T-helper 2 cell treated with Interferon-gamma antibody and Interleukin-4, amounts not matched to agents 100 ng/mL and 5 ng/mL, for 36 hours (primary cell): Measurements from ENCODE around the gene SMYD2. TPM values are rescaled to one million over a fixed set of nuclear protein-coding genes. Genes with fewer than 3 reads are reported as not detected.

Source experiments
- intact Hi-C: fragments of 100-400 bp; cut with micrococcal nuclease; formaldehyde crosslinking; loops from one replicate; pipeline ENCODE4 v1.15.1; 2023
- total RNA-seq: library from RNA; stranded (reverse); gene quantifications from 2 replicates; pipeline ENCODE4 v1.2.3, GENCODE V29; 2022

The SMYD2 gene, protein sequence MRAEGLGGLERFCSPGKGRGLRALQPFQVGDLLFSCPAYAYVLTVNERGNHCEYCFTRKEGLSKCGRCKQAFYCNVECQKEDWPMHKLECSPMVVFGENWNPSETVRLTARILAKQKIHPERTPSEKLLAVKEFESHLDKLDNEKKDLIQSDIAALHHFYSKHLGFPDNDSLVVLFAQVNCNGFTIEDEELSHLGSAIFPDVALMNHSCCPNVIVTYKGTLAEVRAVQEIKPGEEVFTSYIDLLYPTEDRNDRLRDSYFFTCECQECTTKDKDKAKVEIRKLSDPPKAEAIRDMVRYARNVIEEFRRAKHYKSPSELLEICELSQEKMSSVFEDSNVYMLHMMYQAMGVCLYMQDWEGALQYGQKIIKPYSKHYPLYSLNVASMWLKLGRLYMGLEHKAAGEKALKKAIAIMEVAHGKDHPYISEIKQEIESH
- total RNA-seq: 45.6 and 46.9 TPM in 2 replicates

DNA sequence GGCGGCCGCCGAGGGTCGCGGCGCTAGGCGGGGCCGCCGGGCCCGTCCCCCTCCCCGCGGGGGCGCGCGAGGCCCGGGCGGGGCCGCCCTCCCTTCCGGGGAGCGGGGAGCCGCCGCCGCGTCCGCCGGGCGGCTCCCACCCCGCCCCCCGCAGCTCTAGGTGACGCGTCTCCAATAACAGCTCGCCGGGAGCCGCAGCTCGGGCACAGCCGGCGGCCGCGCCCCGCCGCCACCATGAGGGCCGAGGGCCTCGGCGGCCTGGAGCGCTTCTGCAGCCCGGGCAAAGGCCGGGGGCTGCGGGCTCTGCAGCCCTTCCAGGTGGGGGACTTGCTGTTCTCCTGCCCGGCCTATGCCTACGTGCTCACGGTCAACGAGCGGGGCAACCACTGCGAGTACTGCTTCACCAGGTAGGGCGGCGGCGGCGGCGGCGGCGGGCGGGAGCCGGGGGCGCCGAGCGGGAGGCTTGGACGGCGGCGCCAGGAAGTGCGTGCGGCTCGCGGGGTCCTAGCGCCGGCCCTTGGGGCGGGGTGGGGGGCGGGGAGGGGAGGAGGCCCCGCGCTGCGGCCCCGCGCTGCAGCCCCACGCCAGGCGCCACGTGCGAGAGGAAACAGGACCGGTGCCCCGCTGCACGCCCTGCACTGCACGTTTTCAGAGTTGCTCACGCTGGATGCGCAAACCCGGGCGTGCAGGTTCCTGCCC is at the start of gene SMYD2:
Gene SMYD2, plus strand, starts transcription at position 139 of the 699 bp plus-strand sequence. Its CDS starts 96 bp downstream, at position 235.
- intact Hi-C loops: loop anchor here (1.0 to 5.0 kb wide), 5 partner anchors 29 to 322 kb away; partner anchors contain the start of gene CENPF

DNA sequence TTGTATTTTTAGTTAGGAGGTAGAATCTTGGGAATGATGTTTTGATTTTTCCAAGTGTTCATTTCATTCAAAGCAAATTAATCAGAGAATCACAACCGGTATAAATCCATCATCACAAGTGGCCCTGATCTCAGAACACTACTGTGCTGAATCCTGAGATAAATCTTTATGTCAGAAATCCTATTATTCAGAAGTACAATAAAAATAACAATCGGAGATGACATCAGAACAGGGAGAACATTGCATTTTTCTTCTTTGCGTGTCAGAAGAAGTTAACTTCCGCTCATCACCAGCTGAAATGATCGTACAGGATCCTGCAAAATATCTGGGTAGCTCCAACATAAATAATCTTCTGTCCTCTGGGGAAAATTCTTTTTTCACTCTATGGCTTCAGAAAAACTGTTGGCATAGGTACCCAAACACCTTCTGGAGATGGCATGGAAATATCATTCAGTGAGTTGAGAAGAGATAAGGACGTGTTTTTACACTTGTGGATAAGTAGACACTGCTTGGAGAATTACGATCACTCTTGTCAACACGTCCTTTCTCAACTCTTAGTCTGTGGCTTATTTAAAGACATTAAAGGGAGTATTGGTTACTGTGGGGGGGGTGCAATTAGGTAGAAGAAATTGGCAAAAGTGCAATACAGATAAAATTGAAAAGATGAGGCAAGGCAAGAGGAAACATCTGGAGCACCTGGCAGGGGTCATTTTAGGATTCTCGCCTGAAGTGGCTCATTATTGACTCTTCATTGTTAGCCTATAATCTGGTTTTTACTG is 46.9 kb upstream of the SMYD2 start:
- intact Hi-C loops: no loop called here

DNA sequence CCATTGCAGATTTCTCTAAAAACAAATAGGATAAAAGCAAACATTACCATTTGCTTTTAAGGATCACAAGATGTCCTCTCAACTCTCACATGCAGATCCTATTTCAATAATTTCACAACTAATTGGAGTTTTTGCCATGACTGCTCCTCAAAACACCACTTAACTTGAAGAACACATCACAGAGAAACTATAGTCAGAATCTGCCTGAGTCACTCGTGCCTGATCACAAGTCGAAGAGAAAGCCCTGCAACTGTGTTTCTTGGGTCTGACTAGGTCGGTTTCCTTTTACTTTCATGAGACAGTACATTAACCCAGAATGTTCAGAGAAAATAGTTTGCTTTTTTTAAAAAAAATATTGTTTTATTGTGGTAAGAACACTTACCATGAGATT is 46.3 kb upstream of the SMYD2 start:
- intact Hi-C loops: no loop called here

DNA sequence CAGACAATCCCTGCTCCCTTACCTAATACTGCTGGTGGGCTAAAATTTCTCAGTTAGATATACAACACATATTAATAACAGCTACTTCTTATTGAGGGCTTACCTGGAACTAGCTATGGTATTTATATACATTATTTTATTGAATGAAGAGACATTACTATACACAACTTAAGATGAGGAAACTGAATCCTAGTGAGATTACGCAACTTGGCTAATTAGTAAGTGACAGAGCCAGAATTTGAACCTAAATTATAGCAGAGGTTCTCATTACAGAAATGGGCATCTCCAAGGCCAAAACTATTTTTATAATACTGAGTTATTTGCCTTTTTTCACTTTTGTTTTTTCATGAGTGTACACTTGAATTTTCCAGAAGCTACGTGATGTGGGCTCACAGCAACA is 44.5 kb upstream of the SMYD2 start:
- intact Hi-C loops: no loop called here

GRCh38 chr1:214241060-214241459 is 39.9 kb upstream of the SMYD2 start:
- intact Hi-C loops: no loop called here

- intact Hi-C loops: no loop called here
These were observed 36.7 kb upstream of the SMYD2 start for GRCh38 chr1:214244252-214244651.

DNA sequence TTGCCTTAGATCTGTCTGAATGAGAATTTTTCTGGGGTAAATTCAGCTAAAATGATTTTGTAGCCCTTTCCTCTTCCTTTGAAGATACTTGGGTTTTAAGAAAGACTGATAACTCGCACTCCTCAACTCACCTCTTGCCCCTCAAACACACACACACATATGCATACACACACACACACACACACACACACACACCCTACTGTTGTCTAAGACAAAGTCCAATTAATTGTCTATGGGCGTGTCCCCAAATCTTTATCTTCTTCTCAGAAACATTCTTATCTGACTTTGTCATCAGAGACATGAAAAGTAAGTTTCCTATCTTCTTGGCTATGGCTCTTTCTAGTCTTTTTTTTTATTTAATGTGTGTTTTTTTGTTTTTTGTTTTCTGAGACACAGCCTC is 36.1 kb upstream of the SMYD2 start:
- intact Hi-C loops: no loop called here

GRCh38 chr1:214247501-214248041 is 33.4 kb upstream of the SMYD2 start:
- intact Hi-C loops: no loop called here

DNA sequence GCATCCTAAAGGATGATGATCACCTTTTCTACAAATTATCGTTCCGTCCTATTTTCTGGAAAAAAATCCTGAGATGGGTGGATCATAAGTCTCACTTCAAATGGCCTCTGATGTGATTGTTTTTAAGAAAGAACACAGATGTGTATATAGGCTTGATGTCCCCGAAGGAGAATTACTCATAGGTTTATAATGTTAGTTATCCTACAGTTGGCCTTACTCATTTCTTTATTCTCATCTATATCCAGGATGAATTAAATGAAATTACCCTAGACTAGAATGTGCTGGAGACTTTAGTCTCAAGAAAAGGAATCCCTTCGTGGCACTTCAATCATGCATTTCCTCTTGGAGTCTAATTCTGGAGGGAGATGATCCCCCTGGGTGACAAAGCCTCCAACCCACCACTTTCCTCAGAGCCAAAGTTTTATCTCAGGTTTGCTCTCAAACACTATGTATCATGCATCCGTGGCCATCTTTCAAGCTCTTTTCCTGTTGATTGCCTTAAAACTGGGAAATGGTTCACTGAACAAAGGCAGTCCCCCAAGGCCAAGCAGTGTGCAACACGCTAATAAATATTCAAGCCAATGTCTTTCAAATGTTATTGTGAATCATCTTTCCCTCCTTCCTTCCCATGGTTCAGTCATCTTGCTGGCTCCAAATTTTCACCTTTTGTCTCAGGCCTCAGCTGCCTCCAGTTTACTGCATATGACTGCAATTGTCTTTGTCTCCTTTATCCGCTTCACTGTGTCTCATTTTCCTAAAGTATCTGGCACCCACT is 32.5 kb upstream of the SMYD2 start:
- intact Hi-C loops: no loop called here

DNA sequence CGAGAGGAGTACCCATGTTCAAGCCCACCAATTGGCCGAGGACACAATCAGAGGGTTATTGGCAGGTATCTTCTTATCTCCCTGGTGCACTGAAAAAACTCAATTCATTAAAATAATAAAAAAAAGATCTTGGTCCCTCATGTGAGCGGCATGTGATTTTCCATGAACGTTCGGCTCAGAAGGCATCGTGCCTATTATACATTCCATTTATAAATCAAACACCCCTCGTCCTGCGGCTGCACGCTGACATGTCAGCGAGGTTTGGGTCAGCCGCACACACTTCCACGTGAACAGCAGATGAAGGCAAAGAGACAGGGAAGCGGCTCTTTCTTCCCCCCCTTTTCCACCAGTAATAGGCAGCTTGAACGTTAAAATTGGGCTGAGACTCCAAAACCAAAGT is 31.3 kb upstream of the SMYD2 start:
- intact Hi-C loops: no loop called here

GRCh38 chr1:214251354-214251753 is 29.6 kb upstream of the SMYD2 start:
- intact Hi-C loops: no loop called here

DNA sequence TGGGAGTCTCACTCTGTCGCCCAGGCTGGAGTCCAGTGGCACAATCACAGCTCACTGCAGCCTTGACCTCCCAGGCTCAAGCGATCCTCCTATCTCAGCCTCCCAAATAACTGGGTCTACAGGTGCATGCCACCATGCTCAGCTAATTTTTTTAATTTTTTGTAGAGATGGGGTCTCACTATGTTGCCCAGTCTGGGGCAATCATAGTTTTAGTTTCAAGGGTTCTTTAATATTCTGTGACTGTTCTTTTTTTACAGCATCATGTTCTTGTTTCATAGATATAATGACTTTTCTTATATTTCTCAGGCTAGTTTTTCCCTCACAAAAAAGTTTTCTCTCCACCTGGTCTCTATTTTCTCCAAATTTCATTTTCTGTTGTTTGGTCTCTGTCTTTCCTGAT is 25.4 kb upstream of the SMYD2 start:
- intact Hi-C loops: no loop called here

- intact Hi-C loops: no loop called here
These were observed 21.5 kb upstream of the SMYD2 start for GRCh38 chr1:214259353-214259977.

GRCh38 chr1:214260561-214261205 is 20.3 kb upstream of the SMYD2 start:
- intact Hi-C loops: loop anchor here (1.0 to 5.0 kb wide), 5 partner anchors 20 to 342 kb away; partner anchors contain the start of gene CENPF

- intact Hi-C loops: loop anchor here (1.0 to 5.0 kb wide), 5 partner anchors 19 to 341 kb away; partner anchors contain the start of gene CENPF
These were observed 19.5 kb upstream of the SMYD2 start for GRCh38 chr1:214261206-214262123.

DNA sequence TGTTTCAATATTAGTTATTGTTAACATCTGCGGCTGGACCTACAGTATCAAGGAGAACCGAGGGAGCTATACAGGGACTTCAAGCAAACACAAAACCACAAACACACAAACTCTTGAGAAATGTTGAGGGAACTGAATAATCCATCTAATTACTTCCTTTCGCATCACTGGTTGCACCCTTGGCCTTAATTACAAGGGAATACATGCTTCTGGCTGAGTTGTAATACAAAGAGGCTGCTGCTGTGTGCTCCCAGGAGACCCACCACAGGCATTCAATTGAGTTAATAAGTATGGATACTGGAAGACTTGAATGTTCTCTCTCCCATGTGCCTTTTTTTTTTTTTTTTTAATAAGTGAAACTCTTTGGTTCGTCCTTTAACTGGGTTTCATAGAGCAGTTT is 16.8 kb upstream of the SMYD2 start:
- intact Hi-C loops: loop anchor here (5.0 kb wide), 1 partner anchor 338 kb away; the partner anchor contains the start of gene CENPF

- intact Hi-C loops: loop anchor here (5.0 kb wide), 1 partner anchor 337 kb away; the partner anchor contains the start of gene CENPF
These were observed 16.0 kb upstream of the SMYD2 start for GRCh38 chr1:214264976-214265375.

DNA sequence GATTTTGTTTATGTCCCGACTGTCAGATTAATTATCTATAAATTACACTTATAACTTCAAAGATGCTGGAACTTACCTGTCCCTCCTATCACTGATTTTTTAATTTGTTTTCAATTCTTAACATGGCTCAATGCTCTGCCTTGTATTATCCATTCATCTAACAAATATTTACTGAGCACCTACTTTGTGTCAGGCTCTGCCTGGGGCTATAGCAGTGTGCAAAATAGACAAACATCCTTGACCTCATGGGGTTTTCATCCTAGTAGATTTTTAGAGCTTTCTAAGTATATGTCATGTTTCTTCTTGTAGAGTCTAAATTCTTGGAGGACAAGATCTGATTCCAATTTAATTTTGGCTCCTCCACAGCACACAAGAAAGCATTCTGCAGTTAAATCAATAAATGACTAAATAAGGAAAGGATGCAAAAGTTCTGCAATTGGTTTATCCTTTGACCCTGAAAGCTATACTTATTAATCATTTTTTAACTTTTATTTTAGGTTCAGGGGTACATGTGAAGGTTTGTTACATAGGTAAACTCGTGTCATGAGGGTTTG is 10.8 kb upstream of the SMYD2 start:
- intact Hi-C loops: no loop called here
